ENCODE data around the gene TOE1. TPM values are rescaled to one million over a fixed set of nuclear protein-coding genes. Genes with fewer than 3 reads are reported as not detected.

TOE1 gene
- total and polyA plus RNA-seq, 9 of the 15 experiments (the other 6 are each of a cell fraction or from before 2014, with no cell fraction given) = 32.1 to 85.7 (median 38.0) TPM

DNA sequence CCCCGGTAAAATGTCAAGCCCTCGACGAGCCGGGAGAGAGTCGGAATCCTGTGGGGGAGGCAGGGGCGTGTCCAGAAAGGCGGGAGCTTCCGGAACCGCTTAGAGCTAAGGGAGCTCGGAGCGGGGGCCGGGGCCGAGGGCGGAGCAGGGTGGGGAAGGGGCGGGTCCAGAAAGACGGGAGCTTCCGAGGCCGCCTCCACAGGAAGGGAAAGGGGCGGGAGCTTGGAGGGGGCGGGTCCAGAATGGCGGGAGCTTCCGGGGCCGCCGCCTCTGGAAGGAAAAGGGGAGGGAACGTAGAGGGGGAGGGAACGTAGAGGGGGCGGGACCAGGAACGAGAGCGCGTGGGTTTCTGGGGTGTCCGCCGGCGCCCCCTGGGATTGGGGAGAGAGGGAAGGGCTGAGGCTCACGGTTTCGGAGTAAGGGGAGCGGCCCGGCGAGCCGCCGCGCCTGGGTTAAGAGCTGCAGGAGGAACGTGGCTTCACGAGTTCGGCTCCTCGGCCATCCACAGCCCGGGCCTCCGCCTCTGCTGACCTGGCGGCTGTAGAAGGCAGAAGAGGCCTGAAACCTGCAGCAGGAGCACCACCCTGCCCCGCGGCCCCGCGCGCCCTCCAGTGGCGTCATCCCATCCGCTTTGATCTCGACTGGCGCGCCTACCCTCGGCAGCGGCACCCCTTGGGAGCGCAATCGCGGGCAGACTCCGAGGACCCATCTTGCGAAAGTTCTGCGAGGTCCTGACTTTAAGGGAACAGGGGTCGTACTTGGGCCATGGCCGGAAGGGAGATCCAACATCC, 36.3 kb upstream of the TOE1 start (continued):
- TF ChIP-seq HDGF (IDR thresholded peaks at IDR 0.05) (no peak), DDX20 (tag; IDR thresholded peaks at IDR 0.05; ENCODE audit: low read depth) (no peak), HNRNPL (IDR thresholded peaks at IDR 0.05; ENCODE audit: low read depth, low read length) (peak; percentile 93; the same call in 1 of the 2 replicates), ETV5 (CRISPR knock-in tag; IDR thresholded peaks at IDR 0.05; ENCODE audit: low read depth) (peak; percentile 87), POLR2B (IDR thresholded peaks at IDR 0.05; ENCODE audit: low read depth, partially characterized antibody) (peak; percentile 74), RUNX1 (IDR thresholded peaks at IDR 0.05; ENCODE audit: low read depth) (no peak), RB1 (IDR thresholded peaks at IDR 0.05; ENCODE audit: low read depth) (peak; percentile 93), ESRRA (IDR thresholded peaks at IDR 0.05; ENCODE audit: borderline replicate concordance, low read depth) (peak; percentile 73; the same call in 1 of the 2 replicates), LCOR (CRISPR knock-in tag; IDR thresholded peaks at IDR 0.05) (peak; percentile 82)
- TF ChIP-seq, protein P1, sequence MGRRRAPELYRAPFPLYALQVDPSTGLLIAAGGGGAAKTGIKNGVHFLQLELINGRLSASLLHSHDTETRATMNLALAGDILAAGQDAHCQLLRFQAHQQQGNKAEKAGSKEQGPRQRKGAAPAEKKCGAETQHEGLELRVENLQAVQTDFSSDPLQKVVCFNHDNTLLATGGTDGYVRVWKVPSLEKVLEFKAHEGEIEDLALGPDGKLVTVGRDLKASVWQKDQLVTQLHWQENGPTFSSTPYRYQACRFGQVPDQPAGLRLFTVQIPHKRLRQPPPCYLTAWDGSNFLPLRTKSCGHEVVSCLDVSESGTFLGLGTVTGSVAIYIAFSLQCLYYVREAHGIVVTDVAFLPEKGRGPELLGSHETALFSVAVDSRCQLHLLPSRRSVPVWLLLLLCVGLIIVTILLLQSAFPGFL (CRISPR knock-in tag; IDR thresholded peaks at IDR 0.05) = no peak
- TF ChIP-seq, protein P2, sequence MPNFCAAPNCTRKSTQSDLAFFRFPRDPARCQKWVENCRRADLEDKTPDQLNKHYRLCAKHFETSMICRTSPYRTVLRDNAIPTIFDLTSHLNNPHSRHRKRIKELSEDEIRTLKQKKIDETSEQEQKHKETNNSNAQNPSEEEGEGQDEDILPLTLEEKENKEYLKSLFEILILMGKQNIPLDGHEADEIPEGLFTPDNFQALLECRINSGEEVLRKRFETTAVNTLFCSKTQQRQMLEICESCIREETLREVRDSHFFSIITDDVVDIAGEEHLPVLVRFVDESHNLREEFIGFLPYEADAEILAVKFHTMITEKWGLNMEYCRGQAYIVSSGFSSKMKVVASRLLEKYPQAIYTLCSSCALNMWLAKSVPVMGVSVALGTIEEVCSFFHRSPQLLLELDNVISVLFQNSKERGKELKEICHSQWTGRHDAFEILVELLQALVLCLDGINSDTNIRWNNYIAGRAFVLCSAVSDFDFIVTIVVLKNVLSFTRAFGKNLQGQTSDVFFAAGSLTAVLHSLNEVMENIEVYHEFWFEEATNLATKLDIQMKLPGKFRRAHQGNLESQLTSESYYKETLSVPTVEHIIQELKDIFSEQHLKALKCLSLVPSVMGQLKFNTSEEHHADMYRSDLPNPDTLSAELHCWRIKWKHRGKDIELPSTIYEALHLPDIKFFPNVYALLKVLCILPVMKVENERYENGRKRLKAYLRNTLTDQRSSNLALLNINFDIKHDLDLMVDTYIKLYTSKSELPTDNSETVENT (CRISPR knock-in tag; IDR thresholded peaks at IDR 0.05) = 0 out of 2 replicates have a peak, but pooled peaks have one; percentile 53
- TF ChIP-seq, protein P3, sequence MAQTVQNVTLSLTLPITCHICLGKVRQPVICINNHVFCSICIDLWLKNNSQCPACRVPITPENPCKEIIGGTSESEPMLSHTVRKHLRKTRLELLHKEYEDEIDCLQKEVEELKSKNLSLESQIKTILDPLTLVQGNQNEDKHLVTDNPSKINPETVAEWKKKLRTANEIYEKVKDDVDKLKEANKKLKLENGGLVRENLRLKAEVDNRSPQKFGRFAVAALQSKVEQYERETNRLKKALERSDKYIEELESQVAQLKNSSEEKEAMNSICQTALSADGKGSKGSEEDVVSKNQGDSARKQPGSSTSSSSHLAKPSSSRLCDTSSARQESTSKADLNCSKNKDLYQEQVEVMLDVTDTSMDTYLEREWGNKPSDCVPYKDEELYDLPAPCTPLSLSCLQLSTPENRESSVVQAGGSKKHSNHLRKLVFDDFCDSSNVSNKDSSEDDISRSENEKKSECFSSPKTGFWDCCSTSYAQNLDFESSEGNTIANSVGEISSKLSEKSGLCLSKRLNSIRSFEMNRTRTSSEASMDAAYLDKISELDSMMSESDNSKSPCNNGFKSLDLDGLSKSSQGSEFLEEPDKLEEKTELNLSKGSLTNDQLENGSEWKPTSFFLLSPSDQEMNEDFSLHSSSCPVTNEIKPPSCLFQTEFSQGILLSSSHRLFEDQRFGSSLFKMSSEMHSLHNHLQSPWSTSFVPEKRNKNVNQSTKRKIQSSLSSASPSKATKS (CRISPR knock-in tag; IDR thresholded peaks at IDR 0.05) = no peak
- TF ChIP-seq, protein P4, sequence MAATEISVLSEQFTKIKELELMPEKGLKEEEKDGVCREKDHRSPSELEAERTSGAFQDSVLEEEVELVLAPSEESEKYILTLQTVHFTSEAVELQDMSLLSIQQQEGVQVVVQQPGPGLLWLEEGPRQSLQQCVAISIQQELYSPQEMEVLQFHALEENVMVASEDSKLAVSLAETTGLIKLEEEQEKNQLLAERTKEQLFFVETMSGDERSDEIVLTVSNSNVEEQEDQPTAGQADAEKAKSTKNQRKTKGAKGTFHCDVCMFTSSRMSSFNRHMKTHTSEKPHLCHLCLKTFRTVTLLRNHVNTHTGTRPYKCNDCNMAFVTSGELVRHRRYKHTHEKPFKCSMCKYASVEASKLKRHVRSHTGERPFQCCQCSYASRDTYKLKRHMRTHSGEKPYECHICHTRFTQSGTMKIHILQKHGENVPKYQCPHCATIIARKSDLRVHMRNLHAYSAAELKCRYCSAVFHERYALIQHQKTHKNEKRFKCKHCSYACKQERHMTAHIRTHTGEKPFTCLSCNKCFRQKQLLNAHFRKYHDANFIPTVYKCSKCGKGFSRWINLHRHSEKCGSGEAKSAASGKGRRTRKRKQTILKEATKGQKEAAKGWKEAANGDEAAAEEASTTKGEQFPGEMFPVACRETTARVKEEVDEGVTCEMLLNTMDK (IDR thresholded peaks at IDR 0.05; ENCODE audit: borderline replicate concordance, insufficient read depth, low read depth, low read length, poor library complexity, severe bottlenecking) = peak; percentile 75
- TF ChIP-seq, protein P5, sequence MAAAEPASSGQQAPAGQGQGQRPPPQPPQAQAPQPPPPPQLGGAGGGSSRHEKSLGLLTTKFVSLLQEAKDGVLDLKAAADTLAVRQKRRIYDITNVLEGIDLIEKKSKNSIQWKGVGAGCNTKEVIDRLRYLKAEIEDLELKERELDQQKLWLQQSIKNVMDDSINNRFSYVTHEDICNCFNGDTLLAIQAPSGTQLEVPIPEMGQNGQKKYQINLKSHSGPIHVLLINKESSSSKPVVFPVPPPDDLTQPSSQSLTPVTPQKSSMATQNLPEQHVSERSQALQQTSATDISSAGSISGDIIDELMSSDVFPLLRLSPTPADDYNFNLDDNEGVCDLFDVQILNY (CRISPR knock-in tag; IDR thresholded peaks at IDR 0.05) = peak; percentile 87
- TF ChIP-seq, protein P6, sequence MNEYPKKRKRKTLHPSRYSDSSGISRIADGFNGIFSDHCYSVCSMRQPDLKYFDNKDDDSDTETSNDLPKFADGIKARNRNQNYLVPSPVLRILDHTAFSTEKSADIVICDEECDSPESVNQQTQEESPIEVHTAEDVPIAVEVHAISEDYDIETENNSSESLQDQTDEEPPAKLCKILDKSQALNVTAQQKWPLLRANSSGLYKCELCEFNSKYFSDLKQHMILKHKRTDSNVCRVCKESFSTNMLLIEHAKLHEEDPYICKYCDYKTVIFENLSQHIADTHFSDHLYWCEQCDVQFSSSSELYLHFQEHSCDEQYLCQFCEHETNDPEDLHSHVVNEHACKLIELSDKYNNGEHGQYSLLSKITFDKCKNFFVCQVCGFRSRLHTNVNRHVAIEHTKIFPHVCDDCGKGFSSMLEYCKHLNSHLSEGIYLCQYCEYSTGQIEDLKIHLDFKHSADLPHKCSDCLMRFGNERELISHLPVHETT (CRISPR knock-in tag; conservative IDR thresholded peaks at IDR 0.05 in 1 of 2, IDR thresholded peaks at IDR 0.05 in 1 of 2) = peak in 1 of 2 experiments; percentile 79; a peak in 2 of 4 replicates

Measured in K562 (cell line).